Ovary (tissue), 3 donors: ENCODE measurements around the gene MRPL23.

ENCODE experiments used
- EP300 ChIP-seq: sonication (generic); formaldehyde crosslinking; IDR thresholded peaks from one replicate; pipeline ENCODE4 v1.6.1; 2017; ENCODE audit warnings: antibody characterized with exemption
- POLR2A ChIP-seq: fragments of 450-650 bp; IDR thresholded peaks from one replicate; pipeline ENCODE4 v1.6.1; 2017; ENCODE audit warnings: antibody characterized with exemption, mild to moderate bottlenecking, moderate library complexity
- TF ChIP-seq, protein P1 (sequence below), 3 donors: fragments of 450-650 bp in 2 of 3; fragments of 200-600 bp in 1 of 3; IDR thresholded peaks; one replicate each; pipeline versions ENCODE4 v1.5.1 to v1.8.0; 2016 to 2022; ENCODE audit warnings: antibody characterized with exemption in 3 of 3, mild to moderate bottlenecking in 1 of 3
- donor health status: DM: no; HTN: no; CAD: no.

DNA sequence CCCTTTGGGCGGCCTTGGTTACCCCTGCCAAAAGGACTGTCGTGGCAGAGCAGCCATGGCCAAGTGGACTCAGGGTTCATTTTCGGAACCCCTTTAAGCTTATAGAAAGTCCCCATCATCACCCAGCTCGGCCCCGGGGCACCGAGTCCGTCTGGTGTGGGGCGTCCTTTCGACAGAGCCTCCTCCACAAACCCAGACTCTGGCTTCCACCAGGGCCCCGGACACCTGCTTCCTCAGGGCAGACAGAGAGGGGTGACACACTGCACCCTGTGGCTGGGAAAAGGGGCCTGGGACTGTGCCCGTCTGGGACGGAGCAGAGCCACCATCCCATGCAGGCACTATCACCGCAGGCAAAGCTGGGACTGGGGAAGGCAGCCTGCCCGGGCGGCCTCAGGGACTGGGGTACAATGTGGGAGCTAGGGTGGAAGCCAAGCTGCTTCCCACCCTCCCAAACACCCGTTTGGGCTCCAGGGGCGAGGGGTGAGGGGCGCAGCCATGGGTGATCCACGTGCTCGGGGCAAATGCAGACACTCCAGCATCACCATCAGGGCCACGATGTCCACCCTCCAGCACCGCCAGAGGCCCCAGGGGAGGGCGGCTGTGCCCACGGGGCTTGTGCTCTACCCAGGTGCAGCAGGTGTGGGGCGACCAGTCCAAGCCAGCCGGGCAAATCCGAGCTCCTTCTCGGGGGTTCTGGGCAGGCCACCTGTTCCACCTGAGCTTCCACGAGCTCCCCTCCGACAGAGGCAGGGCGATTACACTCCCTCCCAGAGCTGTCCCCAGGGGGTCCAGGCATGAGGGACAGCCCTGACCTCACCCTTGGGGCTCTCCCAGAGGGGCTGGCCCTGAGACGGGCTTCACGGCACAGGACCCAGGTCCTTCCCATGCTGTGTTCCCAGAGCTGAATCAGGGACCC, 11.7 kb upstream of the MRPL23 start:
- TF ChIP-seq, protein P1, sequence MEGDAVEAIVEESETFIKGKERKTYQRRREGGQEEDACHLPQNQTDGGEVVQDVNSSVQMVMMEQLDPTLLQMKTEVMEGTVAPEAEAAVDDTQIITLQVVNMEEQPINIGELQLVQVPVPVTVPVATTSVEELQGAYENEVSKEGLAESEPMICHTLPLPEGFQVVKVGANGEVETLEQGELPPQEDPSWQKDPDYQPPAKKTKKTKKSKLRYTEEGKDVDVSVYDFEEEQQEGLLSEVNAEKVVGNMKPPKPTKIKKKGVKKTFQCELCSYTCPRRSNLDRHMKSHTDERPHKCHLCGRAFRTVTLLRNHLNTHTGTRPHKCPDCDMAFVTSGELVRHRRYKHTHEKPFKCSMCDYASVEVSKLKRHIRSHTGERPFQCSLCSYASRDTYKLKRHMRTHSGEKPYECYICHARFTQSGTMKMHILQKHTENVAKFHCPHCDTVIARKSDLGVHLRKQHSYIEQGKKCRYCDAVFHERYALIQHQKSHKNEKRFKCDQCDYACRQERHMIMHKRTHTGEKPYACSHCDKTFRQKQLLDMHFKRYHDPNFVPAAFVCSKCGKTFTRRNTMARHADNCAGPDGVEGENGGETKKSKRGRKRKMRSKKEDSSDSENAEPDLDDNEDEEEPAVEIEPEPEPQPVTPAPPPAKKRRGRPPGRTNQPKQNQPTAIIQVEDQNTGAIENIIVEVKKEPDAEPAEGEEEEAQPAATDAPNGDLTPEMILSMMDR (IDR thresholded peaks at IDR 0.05): no peak
- no peak for TF ChIP-seq POLR2A
- TF ChIP-seq EP300: no peak
